Activated naive CD4-positive, alpha-beta T cell treated with anti-CD3 and anti-CD28 coated beads, Interleukin-2, amount 50 U/mL, for 24 hours (primary cell): ENCODE results near the gene CDC42EP4.

ENCODE experiments used
- H3K27ac Mint-ChIP-seq: one replicate; pipeline ENCODE4 v1.8.0; 2021; ENCODE audit warnings: mild to moderate bottlenecking, mixed read lengths
- H3K27me3 Mint-ChIP-seq: one replicate; pipeline ENCODE4 v1.8.0; 2021; ENCODE audit warnings: mixed read lengths
- H3K36me3 Mint-ChIP-seq: one replicate; pipeline ENCODE4 v1.8.0; 2021; ENCODE audit warnings: mixed read lengths
- H3K4me1 Mint-ChIP-seq: one replicate; pipeline ENCODE4 v1.8.0; 2021; ENCODE audit warnings: mixed read lengths
- H3K4me3 Mint-ChIP-seq: one replicate; pipeline ENCODE4 v1.8.0; 2021; ENCODE audit warnings: mild to moderate bottlenecking, mixed read lengths
- H3K9me3 Mint-ChIP-seq: one replicate; pipeline ENCODE4 v1.8.0; 2021; ENCODE audit warnings: mixed read lengths

The CDC42EP4 gene

GRCh38 chr17:73247726-73248125 lies 64.1 kb downstream of the CDC42EP4 start:
- H3K9me3 Mint-ChIP-seq: no peaks in the 10 kb centered on the region
- H3K27ac Mint-ChIP-seq: no peak overlapping the region
- peaks cover 3% of the 10 kb centered on the region for H3K36me3 Mint-ChIP-seq
- H3K4me1 Mint-ChIP-seq: no peaks in the 10 kb centered on the region
- H3K27me3 Mint-ChIP-seq: no peaks in the 10 kb centered on the region
- no peak overlapping the region for H3K4me3 Mint-ChIP-seq

GRCh38 chr17:73240561-73240960 lies 71.2 kb downstream of the CDC42EP4 start:
- Mint-ChIP-seq H3K9me3 (no peaks in the 10 kb centered on the region), H3K36me3 (peaks cover 14% of the 10 kb centered on the region), H3K27ac (no peak overlapping the region), H3K27me3 (no peaks in the 10 kb centered on the region), H3K4me3 (no peak overlapping the region), H3K4me1 (peaks cover 47% of the 10 kb centered on the region)

- H3K4me1 Mint-ChIP-seq: peaks cover 63% of the 10 kb centered on the region
- peak overlapping the region; percentile 67 for H3K27ac Mint-ChIP-seq
- H3K9me3 Mint-ChIP-seq: no peaks in the 10 kb centered on the region
- H3K27me3 Mint-ChIP-seq: no peaks in the 10 kb centered on the region
- peak overlapping the region; percentile 31 for H3K4me3 Mint-ChIP-seq
- peaks cover 14% of the 10 kb centered on the region for H3K36me3 Mint-ChIP-seq
These were observed 74.1 kb downstream of the CDC42EP4 start for GRCh38 chr17:73237714-73238113.

GRCh38 chr17:73234736-73235135 lies 77.1 kb downstream of the CDC42EP4 start:
- H3K36me3 Mint-ChIP-seq: peaks cover 9% of the 10 kb centered on the region
- no peak overlapping the region for H3K4me3 Mint-ChIP-seq
- H3K27ac Mint-ChIP-seq: no peak overlapping the region

More at GRCh38 chr17:73234736-73235135, 77.1 kb downstream of the CDC42EP4 start:
- H3K27me3 Mint-ChIP-seq: no peaks in the 10 kb centered on the region
- no peaks in the 10 kb centered on the region for H3K9me3 Mint-ChIP-seq
- H3K4me1 Mint-ChIP-seq: peaks cover 65% of the 10 kb centered on the region
